Activated CD8-positive, alpha-beta memory T cell treated with anti-CD3 and anti-CD28 coated beads, Interleukin-2, amount 50 U/mL, for 4 hours (primary cell): ENCODE results near the gene PRKACB.

Source experiments
- DNase-seq: peaks from one replicate; pipeline ENCODE4 v3.0.0-alpha.2; 2020

The PRKACB gene

DNA sequence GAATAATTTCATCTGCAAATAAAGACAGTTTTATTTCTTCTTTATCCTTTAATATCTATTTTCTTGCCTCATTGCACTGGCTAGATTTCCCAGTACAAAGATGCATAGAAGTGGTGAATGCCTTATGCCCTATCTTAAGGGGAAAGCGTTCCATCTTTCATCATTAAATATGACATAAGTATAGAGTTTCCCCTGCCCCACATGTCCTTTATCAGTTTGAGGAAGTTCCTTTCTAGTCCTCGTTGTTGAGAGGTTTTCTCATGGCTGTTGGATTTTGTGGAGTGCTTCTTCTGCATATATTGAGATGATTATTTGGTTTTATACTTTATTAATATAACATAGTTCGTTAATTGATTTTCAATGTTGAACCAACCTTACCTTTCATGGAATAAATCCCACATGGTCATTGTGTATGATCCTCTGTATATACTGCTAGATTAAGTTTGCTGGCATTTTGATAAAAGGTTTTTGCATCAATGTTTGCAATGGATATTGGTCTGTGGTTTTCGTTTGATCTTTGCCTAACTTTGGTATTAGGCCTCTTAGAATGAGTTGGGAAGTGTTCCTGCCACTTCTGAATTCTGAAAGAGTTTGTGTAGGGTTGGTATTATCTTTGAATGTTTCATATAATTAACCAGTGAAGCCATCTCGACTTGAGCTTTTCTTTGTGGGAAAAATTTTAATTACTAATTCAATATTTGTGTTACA lies 15.6 kb downstream of the PRKACB start:
- no peak for DNase-seq

DNA sequence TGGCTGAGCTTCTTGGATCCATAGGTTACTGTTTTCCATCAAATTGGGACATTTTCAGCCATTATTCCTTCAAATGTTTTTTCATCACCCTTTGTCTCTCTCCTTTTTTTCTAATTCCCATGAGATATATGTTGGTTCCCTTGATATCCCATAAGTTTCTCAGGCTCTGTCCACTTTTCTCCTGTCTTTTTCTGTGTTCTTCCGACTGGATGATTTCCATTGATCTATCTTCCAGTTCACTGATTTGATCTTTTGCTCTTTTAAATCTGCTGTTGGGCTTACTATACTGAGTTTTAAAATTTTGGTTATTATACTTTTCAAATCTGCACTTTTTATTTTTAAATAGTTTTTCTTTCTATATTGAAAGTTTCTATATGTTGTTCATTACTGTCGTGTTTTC lies 18.2 kb downstream of the PRKACB start:
- DNase-seq: no peak

DNA sequence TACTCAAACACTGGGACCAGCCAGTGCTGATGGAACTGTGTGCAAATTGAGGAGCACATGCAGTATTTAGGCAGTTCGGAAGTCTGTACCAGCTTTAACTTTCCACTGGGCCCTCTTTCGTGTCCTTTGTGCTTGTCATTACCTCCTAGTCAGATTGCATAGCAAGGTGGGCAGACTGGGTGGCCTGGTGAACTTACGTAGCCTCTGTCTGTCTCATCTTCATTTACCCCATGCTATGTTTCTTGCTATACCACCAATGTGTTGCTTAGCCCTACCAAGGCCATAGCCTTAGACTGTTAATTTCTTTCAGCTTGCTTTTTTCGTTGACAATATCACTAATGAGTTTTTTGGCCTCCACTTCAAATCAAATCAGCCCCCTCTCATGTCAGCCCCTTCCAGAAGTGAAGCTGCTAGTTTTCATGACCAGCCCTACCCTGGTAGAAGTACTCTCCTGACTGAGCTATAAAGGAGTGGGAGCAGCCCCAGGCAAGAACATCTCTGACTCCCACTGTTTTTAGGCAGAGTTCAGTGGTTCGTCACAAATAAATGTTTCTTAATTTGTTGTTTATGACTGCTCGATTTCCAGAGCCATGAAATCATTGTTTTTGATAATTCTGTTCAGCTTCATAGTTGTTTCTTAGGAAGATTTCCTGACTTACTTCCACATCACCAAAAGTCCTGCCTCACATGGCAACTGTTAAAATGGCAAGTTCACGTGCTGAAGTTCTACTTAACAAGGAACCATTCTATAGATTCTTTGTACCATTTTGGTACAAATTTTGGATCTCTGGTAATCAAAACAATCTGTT lies 19.3 kb downstream of the PRKACB start:
- DNase-seq: no peak

DNA sequence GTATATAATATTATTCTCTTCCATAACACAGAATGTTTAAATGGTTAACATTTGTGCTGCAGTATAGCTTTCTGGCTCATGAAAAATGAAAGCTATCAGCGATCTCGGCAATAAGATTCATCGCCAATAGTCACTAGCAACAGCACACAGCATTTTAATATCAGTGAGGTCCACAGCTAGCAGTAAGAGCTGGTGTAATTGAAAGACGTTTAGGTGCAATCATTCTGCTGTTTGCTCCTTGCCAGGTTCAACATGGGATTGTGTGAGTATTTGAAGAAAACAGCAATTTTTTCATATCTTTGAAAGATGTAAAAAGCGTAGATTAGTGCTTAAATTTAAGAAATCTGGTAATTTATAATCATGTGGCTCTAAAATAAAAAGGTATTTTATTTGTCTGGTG lies 20.1 kb downstream of the PRKACB start:
- no peak for DNase-seq

DNA sequence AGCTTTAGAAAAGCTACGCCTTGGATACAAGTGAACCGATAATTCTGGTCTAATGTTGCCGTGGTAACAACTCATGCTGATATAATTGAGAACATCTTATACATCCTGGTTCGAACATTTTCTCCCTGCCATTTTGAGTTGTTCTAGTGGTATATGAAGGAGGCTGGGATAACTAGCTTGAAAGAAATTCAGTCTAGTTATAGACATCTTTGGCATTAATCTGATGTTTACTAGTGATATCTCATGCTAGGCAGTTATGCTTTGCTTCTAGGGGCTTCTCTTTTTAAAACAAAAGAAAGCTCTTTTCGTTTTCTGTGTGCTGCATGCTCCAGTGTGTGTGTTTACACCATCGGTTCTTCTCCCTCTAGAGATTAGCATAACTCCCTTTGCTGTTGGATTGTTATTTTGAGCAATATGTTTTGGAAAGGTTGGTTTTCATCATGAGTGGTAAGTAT lies 20.5 kb downstream of the PRKACB start:
- no peak for DNase-seq

DNA sequence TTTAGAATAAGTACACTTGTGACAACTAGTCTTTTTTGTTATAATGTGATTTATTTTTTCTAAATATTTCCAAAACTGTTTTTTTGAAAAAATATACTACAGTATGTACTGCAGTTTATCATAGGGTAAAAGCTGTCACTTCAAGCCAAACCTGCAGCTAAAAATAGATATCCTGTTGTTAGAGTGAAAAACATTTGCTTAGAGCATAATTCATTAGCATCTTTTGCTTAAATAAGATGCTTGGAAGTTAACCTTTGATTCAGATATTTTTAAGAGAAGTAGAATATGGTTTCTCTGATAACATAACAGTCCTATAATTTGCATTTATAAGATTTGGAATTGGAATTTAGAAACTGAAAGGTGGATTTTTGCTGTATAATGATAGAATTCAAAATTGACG lies 21.5 kb downstream of the PRKACB start:
- no peak for DNase-seq

DNA sequence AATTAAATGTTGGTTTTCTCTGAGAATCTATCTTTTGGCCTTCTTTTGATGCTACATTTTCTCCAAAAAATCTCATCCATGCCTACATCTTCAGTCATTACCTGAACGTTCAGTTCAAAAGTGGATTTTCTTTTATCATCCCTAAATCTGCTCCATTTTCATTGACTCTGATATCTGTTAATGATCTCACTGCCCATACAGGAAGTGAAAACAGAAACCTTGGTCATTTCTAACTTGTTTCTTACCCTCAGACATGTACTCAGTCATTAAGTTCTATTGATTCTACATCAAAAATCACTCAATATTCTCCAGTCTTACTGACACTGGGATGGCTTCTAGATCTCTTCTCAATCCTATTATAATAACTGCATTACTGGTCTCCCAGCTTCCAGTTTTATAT lies 22.7 kb downstream of the PRKACB start:
- no peak for DNase-seq

DNA sequence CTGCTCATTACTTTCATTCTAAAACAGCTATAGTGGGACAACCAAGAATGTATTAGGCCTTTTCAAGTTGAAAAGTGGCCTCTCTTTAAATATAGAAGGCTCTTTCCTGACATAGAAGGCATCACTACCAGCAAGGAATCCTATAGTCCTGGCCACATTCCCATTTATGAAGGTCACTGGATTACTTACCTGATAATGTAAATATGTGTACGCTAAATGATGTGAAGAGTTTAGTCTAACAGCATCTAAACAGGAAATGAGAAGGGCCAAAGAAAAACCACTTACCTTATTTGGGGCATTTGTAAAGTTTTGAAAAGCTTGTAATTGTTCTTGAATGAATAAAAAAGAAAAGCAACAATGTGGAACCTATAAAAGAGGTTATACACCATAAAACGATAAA lies 24.7 kb downstream of the PRKACB start:
- no peak for DNase-seq

DNA sequence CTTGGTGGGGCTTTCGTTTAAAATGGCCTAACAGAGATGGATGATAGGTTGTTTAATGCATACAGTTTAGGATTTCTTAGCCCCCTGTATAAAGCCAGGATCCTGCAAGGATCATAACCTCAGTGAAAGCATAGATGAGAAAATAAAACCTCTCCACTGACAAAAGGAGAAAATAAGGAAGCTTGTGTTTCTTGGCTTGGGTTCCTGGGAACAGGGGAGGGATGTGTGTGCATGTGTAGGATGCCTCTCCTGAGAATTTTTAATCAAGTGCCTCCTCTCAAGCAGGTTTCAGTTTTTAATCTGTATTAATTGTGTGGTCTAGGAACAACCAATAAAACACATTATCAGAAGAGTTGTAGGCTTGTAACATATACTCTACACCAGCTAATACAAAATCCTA lies 26.1 kb downstream of the PRKACB start:
- DNase-seq: no peak

DNA sequence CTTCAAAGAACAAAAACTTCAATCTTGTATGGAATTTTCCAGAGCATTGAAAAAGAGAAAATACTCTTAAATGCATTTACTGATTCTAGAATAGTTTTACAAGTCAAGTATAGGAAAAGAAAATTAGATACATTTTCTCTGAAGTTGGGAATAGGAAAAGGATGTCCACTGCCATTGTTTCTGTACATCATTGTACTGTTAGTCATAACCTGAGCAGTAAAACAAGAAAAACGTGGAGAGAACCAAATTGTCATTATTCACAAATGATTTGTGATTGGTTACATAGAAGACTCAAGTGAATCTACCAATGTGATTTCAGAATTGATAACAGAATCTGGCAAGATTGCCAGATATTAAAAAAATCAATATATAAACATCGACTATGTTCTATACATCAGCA lies 27.4 kb downstream of the PRKACB start:
- DNase-seq: no peak

DNA sequence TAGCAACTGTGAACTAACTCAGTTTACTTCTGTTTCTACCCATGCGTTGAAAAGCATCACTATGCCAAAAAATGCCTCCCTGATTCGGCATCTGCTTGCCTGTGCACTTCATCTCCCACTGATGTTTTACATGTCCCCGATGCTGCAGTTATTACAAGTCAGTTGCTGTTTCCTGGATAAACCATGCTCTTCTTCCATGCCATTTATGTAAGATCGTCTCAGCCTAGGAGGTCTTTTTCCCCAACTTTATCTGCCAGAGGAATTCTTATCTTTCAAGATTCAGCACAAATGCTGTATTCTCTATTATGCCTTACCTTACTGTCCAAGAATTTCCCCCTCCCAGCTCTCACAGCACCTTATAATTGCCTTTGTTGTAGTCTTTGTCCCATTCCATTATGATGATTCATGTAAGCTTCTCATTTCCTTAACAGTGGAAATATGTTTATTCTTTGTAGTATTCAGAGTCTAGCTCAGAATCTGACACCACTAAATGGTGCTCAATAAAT lies 30.0 kb downstream of the PRKACB start:
- no peak for DNase-seq

DNA sequence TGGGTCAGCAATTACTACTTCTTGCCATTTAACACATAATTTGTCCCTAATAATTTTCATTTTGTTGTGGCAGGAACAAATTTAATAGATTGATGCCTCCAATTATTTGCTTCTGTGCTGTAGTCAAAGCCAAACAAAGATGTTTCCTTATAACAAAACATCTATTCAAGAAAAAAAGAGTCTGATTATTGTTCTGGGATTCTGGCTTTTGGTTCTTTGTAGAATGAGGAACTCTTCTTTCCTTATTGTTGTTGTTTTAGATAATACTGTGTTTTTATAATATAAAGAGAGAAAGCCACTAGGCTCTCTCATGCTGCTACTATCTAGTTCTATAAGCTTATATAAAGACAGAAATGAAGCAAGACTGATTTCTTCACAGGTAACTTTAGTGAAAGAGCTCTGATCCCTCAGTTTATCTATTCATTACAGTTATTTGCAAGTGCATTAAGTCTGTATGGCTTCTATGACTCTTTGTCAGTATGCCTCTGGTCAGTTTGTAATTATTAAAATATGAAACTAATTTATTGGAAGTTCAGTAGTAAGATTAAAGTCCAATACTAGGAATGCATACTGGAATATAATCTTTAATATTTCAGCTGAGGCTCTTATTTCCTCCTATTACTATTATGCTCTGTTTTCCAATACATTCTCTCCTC lies 37.4 kb downstream of the PRKACB start:
- DNase-seq: no peak

DNA sequence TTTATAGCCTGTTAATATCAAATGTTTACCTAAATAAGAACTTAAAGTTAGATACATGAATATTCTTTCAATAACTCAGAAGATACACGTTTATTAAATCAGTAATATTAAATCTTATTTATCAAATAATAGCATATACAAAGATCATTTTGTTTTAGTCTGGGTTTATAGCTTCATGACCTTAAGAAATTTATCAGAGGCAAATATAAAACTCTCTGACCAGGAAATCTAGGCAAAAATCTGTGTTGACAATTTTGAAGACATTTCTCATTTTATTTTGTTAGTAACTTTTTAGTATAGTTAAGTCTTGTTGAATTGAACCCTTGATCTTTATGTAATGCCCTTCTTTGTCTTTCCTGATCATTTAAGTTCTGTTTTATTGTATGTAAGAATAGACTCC lies 46.4 kb downstream of the PRKACB start:
- no peak for DNase-seq

DNA sequence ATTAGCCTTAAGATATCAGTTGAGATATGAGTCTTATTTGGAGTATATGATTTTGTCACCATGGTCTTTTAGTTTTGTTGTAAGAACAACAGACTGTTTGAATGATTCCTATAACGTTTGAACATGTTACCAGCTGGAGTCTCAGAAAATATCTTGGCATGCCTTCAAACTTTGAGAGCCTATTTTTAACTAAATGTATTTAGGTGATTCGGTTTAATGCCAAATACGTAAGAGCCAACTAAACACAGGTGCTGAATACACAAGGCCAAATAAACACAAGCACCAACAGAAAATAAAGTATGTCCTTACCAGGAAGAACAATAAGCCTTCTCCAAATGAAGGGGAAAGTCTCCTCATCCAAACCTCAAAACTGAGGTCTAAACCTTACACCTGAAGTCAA lies 48.6 kb downstream of the PRKACB start:
- DNase-seq: no peak

DNA sequence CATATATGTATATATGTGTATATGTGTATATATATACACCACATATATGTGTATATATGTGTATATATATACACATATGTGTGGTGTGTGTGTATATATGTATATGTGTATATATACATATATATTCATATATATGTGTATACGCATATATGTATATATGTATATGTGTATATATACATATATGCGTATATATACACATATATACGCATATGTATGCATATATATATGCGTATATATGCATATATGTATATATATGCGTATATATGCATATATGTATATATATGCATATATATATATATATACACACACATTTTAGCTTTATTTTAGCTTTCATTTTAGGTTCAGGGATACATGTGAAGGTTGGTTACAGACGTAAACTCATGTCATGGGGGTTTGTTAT lies 54.8 kb downstream of the PRKACB start:
- no peak for DNase-seq

DNA sequence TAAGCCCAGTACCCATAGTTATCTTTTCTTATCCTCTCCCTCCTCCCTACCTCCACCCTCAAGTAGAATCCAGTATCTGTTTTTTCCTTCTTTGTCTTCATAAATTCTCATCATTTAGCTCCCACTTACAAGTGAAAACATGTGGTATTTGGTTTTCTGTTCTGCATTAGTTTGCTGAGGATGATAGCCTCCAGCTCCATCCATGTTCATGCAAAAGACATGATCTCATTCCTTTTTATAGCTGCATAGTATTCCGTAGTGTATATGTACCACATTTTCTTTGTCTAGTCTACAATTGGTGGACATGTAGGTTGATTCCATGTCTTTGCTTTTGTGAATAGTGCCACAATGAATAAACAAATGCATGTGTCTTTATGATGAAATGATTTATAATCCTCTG lies 55.2 kb downstream of the PRKACB start:
- no peak for DNase-seq

DNA sequence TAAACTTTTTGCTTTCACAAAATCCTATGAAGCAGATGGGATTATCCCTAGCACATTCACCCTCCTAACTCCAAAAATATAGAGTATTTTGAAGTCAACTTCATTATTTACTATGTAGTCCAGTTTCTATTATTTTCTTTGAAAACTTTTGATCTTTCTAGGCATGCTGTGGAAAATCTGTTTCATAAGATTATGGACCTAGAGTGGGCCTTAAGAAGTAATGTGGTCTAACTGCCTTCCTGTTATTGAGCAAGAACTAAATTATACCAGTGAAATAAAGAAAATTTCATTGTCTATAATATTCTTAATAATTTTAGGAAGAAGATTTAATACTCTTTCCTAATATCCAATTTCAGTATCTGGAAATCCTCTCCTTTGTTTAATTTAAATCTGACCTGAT lies 58.1 kb downstream of the PRKACB start:
- no peak for DNase-seq

DNA sequence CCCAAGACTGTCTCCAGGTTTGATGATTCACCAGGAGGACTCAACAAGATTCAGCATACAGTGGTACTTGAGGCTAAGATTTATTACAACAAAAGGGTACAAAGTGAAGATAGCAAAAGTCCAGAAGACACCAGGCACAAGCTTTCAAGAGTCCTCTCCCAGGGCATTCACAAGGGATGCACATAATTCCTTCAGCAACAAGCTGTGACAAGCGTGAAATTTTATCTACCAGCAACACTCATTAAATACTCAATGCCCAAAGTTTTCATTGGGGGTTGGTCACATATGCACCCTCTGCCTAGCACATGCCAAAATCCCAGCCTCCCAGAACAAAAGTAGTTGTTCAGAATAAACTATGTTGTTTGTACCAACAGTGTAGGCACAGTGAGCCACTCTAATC lies 62.3 kb downstream of the PRKACB start:
- DNase-seq: no peak

DNA sequence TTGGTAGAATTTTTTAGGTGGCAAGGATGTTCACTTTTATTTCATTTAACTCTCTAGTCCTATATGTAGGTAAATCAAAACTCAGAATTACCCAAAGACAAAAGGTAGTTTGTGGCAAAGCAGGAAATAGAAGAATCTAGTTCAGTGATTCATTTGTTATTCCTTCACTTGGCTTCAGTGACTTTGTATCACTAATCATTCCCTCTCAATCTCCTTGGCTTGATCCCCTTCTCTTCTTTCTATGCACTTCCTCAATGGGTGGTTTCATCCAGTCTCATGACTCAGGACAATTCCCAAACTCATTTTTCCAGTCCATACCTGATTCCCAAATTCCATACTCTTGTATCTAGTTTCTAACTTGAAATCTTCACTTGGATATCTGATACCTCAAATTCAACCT lies 64.9 kb downstream of the PRKACB start:
- no peak for DNase-seq

DNA sequence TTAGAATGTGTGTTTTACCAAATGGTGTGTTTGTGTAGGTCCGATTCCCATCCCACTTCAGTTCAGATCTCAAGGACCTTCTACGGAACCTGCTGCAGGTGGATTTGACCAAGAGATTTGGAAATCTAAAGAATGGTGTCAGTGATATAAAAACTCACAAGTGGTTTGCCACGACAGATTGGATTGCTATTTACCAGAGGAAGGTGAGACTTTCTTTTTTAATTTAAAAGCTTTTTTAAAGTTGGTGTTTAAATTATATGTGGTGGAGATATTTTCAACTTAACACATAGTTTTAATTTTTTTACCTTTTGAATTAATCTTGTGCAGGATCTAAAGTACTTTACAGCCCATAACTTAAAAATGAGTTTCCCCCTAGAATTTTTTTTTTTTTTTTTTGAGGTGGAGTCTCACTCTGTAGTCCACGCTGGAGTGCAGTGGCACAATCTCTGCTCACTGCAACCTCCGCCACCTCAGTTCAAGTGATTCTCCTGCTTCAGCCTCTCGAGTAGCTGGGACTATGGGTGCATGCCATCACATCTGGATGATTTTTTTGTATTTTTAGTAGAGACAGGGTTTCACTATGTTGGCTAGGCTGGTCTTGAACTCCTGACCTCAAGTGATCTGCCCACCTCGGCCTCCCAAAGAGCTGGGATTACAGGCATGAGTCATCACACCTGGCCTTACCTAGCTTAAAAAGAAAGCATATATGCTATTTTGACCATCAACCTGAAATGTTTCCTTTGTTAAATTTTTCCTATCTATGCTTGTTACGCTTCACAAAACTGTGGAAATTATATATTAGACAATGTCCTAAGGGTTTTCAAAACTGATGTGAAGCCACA lies 70.3 kb downstream of the PRKACB start:
- DNase-seq: no peak

DNA sequence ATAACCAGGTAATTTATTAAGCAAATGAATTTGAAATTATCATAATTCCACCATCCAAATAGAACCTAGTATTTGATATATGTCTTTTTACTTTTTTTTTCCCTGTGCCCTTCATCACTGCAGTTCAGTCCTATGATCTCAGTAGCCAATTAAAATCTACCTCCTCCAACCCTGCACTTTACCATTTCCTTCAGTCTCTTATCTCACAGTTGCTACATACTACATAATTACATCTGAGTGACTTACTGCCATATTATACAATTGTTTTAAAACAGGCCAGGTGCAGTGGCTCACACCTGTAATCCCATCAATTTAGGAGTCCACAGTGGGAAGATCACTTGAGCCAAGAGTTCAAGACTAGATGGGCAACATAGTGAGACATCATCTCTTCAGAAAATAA lies 73.2 kb downstream of the PRKACB start:
- DNase-seq: no peak

DNA sequence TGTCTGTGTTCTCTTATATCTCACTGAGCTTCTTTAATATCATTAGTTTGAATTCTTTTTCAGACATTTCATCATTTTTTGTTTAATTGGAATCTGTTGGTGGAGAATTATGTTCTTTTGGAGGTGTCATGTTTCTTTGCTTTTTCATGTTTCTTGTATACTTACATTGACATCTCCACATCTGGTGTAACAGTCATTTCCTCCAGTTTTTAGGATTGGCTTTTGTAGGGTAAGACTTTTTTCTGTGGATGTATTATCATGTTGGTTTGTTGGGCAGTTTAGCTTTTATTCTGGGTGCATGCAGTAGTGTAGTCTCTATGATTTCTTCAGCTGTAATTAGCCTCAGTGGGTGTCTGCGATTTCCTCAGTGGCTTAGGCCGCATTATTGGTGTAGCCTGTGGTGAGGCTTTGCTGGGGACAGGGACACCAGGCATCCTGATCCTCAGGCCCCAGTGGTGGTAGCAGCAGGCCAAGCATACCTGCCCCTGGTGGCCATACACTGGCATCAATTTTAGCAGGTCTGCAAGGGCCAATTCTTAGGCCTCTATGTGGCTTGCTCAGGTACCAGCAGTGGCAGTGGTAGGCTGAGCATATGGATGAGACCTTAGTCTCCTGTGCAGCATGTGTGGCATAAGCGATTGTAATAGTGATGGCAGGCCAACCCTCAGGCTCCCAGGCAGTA lies 79.8 kb downstream of the PRKACB start:
- DNase-seq: no peak
